Rectal smooth muscle tissue (tissue), 1 donor: ENCODE data around the gene HYI.

Experiments used
- H3K27ac ChIP-seq: one replicate; pipeline ENCODE4 v1.7.0; 2013; ENCODE audit warnings: low read depth, low read length, inconsistent platforms
- H3K27me3 ChIP-seq: one replicate; pipeline ENCODE4 v1.7.0; 2013; ENCODE audit warnings: low read length; ENCODE audit not compliant: control insufficient read depth, insufficient read depth
- H3K36me3 ChIP-seq: one replicate; pipeline ENCODE4 v1.7.0; 2013; ENCODE audit warnings: low read length; ENCODE audit not compliant: control insufficient read depth, insufficient read depth
- H3K4me1 ChIP-seq: one replicate; pipeline ENCODE4 v1.7.0; 2013; ENCODE audit warnings: low read length; ENCODE audit not compliant: control insufficient read depth, insufficient read depth
- H3K4me3 ChIP-seq: one replicate; pipeline ENCODE4 v1.7.0; 2013; ENCODE audit warnings: low read length
- H3K9ac ChIP-seq: one replicate; pipeline ENCODE4 v1.7.0; 2013; ENCODE audit warnings: low read length

The HYI gene

DNA sequence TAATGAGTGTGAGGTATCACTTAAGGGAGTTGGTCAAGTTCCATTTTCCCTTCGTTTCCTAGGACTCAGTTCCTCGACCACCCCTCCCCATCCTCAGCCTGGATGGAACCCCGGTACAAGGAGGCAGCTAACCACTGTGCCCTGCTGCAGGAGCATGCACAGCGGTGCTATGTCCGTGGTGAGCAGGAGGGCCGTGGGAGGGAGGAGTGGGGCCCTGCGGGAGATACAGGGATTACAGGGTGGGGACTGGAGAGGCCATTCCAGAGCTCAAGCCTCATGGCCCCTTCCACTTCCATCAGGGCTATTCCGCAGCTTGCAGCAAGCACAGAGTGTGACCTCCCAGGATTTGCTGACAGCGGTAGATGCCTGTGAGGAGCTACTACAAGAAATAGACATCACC lies 25.8 kb downstream of the HYI start:
- H3K4me1 ChIP-seq = no peaks in the 10 kb centered on the region
- no peak overlapping the region for H3K27ac ChIP-seq
- no peaks in the 10 kb centered on the region for H3K27me3 ChIP-seq
- H3K36me3 ChIP-seq = peaks cover 82% of the 10 kb centered on the region
- no peak overlapping the region for H3K4me3 ChIP-seq
- H3K9ac ChIP-seq = no peak overlapping the region

- Histone ChIP-seq H3K27ac (no peak overlapping the region), H3K36me3 (peaks cover 82% of the 10 kb centered on the region), H3K4me1 (no peaks in the 10 kb centered on the region), H3K4me3 (no peak overlapping the region), H3K9ac (no peak overlapping the region), H3K27me3 (no peaks in the 10 kb centered on the region)
Observed at GRCh38 chr1:43427524-43427923, 26.2 kb downstream of the HYI start.

- Histone ChIP-seq H3K4me1 (no peaks in the 10 kb centered on the region), H3K27ac (no peak overlapping the region), H3K27me3 (no peaks in the 10 kb centered on the region), H3K9ac (no peak overlapping the region), H3K36me3 (peaks cover 81% of the 10 kb centered on the region), H3K4me3 (no peak overlapping the region)
Observed at GRCh38 chr1:43426221-43426620, 27.5 kb downstream of the HYI start.

- Histone ChIP-seq H3K4me1 (no peaks in the 10 kb centered on the region), H3K36me3 (peaks cover 81% of the 10 kb centered on the region), H3K4me3 (no peak overlapping the region), H3K27ac (no peak overlapping the region), H3K27me3 (no peaks in the 10 kb centered on the region), H3K9ac (no peak overlapping the region)
Observed at GRCh38 chr1:43425045-43425444, 28.7 kb downstream of the HYI start.

GRCh38 chr1:43423672-43424550 lies 29.8 kb downstream of the HYI start:
- H3K27me3 ChIP-seq = no peaks in the 10 kb centered on the region
- H3K9ac ChIP-seq = no peak overlapping the region
- peaks cover 82% of the 10 kb centered on the region for H3K36me3 ChIP-seq
- H3K27ac ChIP-seq = no peak overlapping the region
- H3K4me3 ChIP-seq = no peak overlapping the region
- no peaks in the 10 kb centered on the region for H3K4me1 ChIP-seq

DNA sequence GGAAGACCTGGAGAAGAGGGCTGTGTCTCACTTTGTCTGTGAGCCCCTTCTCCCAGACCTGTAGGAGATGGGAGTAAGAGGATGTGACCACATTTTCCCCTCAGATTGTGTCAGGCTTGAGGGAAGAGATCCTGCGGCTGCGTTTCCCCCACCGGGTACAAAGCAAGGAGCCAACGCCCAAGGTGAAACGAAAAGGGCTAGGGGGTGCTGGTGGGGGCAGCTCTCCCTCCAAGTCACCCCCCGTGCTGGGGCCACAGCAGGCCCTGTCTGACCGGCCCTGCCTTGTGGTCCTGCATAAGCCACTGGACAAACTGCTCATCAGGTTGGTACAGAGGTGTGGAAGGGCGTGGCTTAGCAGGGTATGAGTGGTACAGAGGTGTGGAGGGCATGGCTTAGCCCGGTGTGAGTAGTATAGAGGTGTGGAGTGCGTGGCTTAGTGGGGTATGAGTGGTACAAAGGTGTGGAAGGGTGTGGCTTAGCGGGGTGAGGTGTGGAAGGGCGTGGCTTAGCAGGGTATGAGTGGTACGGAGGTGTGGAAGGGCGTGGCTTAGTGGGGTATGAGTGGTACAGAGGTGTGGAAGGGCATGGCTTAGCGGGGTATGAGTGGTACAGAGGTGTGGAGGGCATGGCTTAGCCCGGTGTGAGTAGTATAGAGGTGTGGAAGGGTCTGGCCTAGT lies 30.6 kb downstream of the HYI start:
- Histone ChIP-seq H3K9ac (no peak overlapping the region), H3K4me1 (no peaks in the 10 kb centered on the region), H3K27me3 (no peaks in the 10 kb centered on the region), H3K36me3 (peaks cover 80% of the 10 kb centered on the region), H3K4me3 (no peak overlapping the region), H3K27ac (no peak overlapping the region)

DNA sequence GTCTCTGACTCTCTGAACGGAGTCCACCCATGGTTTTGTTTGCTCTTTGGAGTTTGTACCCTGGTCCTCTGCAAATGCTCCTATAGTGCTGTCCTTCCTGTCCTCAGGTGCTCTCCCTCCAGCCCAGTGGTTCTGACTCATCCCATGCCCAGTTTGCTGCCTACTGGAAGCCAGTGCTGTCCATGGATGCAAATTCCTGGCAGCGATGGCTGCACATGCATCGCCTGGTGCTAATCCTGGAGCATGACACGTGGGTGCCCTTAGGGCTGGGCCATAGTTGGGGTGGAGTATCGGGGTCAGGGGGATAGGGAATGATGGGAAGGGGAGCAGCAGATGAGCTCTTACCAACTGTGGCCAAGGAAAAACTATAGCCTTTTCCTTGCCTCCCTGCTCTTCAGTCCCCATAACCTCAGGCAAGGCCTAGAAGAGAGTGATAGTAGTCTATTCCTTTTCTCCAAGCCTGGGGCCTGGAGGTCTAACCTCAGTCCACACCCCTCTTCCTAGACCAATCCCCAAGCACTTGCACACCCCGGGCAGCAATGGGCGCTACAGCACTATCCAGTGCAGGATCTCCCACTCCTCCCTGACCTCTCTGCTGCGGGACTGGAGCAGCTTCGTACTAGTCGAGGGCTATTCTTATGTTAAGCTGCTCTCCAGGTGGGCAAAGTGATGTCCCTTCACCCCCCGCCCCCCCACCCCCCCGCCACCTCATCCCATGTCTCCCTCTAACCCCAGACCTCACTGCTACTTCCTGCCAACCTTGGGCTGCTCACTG lies 31.6 kb downstream of the HYI start:
- Histone ChIP-seq H3K9ac (no peak overlapping the region), H3K4me3 (no peak overlapping the region), H3K27me3 (no peaks in the 10 kb centered on the region), H3K4me1 (no peaks in the 10 kb centered on the region), H3K27ac (no peak overlapping the region), H3K36me3 (peaks cover 71% of the 10 kb centered on the region)

GRCh38 chr1:43421396-43421795 lies 32.3 kb downstream of the HYI start:
- Histone ChIP-seq H3K4me3 (no peak overlapping the region), H3K4me1 (no peaks in the 10 kb centered on the region), H3K27me3 (no peaks in the 10 kb centered on the region), H3K9ac (no peak overlapping the region), H3K27ac (no peak overlapping the region), H3K36me3 (peaks cover 69% of the 10 kb centered on the region)

- H3K36me3 ChIP-seq = peaks cover 67% of the 10 kb centered on the region
- H3K4me1 ChIP-seq = no peaks in the 10 kb centered on the region
- H3K27ac ChIP-seq = no peak overlapping the region
- no peak overlapping the region for H3K4me3 ChIP-seq
- H3K9ac ChIP-seq = no peak overlapping the region
- H3K27me3 ChIP-seq = no peaks in the 10 kb centered on the region
Observed at GRCh38 chr1:43420874-43421273, 32.9 kb downstream of the HYI start.

- Histone ChIP-seq H3K36me3 (peaks cover 58% of the 10 kb centered on the region), H3K4me3 (no peak overlapping the region), H3K27ac (no peak overlapping the region), H3K9ac (no peak overlapping the region), H3K27me3 (no peaks in the 10 kb centered on the region), H3K4me1 (no peaks in the 10 kb centered on the region)
Observed at GRCh38 chr1:43419627-43420425, 33.9 kb downstream of the HYI start.

DNA sequence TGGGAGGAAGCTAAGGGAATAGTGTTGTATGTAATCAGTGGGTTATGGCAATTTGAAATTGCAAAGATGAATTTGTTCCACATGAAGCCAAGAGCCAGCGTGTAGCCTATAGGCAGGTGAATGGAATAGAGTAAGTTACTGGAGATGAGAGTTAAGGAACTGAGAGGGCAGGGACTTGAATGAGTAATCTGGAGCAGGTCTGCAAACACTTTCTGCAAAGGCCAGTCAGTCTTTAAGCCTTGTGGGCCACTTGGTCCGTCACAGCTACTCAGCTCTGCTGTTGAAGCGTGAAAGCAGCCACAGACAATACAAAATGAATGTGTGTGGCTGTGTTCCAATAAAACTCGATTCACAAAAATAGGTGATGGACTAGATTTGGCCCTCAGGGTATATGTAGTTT lies 34.9 kb downstream of the HYI start:
- no peak overlapping the region for H3K9ac ChIP-seq
- H3K36me3 ChIP-seq = peaks cover 55% of the 10 kb centered on the region
- H3K4me3 ChIP-seq = no peak overlapping the region
- no peak overlapping the region for H3K27ac ChIP-seq
- no peaks in the 10 kb centered on the region for H3K4me1 ChIP-seq
- no peaks in the 10 kb centered on the region for H3K27me3 ChIP-seq

DNA sequence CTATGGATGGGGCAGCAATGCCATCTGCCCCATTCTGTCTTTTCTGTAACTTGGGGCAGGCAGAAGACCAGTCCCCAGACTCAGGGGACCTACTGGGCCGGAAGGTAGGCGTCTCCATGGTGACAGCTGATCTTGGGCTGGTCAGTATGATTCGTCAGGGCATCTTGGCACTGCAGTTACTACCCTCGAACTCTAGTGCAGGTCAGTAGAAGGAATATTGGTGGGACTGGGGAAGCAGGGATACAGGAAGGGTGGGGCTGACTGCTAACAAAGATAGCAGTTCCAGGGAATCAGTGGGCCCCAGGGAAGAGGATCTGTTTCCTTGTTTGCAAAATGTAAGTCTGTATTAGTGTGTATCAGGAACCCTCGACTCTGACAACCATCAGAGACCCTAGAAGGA lies 37.8 kb downstream of the HYI start:
- H3K9ac ChIP-seq = no peak overlapping the region
- no peak overlapping the region for H3K4me3 ChIP-seq
- H3K36me3 ChIP-seq = peaks cover 36% of the 10 kb centered on the region
- no peaks in the 10 kb centered on the region for H3K4me1 ChIP-seq
- no peaks in the 10 kb centered on the region for H3K27me3 ChIP-seq
- no peak overlapping the region for H3K27ac ChIP-seq
